ENCODE results near the gene EML6.

The EML6 gene

DNA sequence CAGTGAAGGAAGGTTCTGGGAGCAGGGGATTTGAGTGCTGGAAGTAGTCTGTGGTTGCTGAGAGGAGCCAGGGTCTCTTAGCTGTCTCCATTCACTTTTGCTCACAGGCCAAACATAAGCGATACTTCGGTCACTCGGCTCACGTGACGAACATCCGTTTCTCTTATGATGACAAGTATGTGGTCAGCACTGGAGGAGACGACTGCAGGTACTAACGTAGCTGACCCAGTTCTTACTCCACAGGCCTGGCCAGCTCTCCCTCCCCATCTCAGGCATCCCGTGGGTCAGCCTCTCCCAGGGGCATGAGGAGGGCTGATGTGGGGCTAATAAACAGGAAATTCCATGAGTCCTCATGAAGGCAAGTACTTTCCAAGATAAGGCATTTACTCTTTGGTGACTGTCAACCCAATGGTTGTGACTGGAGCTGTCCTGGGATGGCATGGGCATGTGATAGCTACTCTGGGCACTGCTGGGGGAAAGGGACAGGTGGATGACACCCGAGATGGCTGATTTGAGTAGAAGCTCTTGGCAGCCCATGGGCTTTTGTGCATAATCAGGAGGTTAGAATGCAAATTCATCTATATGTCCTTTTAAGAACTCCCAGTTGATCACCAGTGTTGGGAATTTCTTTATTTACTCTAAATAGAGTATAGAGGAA, 245.2 kb downstream of the EML6 start:
- peaks cover 54% of the 10 kb centered on the region; the same call in 1 of the 2 replicates for H3K36me3 ChIP-seq (ENCODE audit: insufficient read depth, low read length)
- TF ChIP-seq EZH2phosphoT487 (IDR thresholded peaks at IDR 0.05; ENCODE audit: borderline replicate concordance), result no peak
- TF ChIP-seq, protein P1, sequence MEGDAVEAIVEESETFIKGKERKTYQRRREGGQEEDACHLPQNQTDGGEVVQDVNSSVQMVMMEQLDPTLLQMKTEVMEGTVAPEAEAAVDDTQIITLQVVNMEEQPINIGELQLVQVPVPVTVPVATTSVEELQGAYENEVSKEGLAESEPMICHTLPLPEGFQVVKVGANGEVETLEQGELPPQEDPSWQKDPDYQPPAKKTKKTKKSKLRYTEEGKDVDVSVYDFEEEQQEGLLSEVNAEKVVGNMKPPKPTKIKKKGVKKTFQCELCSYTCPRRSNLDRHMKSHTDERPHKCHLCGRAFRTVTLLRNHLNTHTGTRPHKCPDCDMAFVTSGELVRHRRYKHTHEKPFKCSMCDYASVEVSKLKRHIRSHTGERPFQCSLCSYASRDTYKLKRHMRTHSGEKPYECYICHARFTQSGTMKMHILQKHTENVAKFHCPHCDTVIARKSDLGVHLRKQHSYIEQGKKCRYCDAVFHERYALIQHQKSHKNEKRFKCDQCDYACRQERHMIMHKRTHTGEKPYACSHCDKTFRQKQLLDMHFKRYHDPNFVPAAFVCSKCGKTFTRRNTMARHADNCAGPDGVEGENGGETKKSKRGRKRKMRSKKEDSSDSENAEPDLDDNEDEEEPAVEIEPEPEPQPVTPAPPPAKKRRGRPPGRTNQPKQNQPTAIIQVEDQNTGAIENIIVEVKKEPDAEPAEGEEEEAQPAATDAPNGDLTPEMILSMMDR (conservative IDR thresholded peaks at IDR 0.05; ENCODE audit: low read length), result no peak
- H3K79me2 ChIP-seq (ENCODE audit: insufficient read depth, low read length), result peaks cover 4% of the 10 kb centered on the region
- H3K9me3 ChIP-seq (ENCODE audit: insufficient read depth, low read depth, low read length), result no peaks in the 10 kb centered on the region
- H3K9me2 ChIP-seq (replicated peaks; ENCODE audit: low read depth, low read length), result no peaks in the 10 kb centered on the region
- no peaks in the 10 kb centered on the region for H3K4me1 ChIP-seq (ENCODE audit: insufficient read depth, low read length, poor library complexity, severe bottlenecking)
- no peaks in the 10 kb centered on the region for H3K27me3 ChIP-seq (ENCODE audit: insufficient read depth, low read length, poor library complexity, severe bottlenecking)
- H3F3A ChIP-seq (ENCODE audit: low read depth), result no peaks in the 10 kb centered on the region
- no peak overlapping the region for H3K4me2 ChIP-seq (ENCODE audit: low read depth, low read length, poor library complexity, severe bottlenecking)
- no peak overlapping the region for H3K9ac ChIP-seq (ENCODE audit: low read depth, low read length, poor library complexity, severe bottlenecking)
- H4K20me1 ChIP-seq (ENCODE audit: insufficient read depth, low read length, poor library complexity, severe bottlenecking), result peaks cover 5% of the 10 kb centered on the region
- no peak overlapping the region for H3K4me3 ChIP-seq (ENCODE audit: low read length, poor library complexity, severe bottlenecking)
- H2AFZ ChIP-seq (ENCODE audit: low read length), result no peak overlapping the region

DNA sequence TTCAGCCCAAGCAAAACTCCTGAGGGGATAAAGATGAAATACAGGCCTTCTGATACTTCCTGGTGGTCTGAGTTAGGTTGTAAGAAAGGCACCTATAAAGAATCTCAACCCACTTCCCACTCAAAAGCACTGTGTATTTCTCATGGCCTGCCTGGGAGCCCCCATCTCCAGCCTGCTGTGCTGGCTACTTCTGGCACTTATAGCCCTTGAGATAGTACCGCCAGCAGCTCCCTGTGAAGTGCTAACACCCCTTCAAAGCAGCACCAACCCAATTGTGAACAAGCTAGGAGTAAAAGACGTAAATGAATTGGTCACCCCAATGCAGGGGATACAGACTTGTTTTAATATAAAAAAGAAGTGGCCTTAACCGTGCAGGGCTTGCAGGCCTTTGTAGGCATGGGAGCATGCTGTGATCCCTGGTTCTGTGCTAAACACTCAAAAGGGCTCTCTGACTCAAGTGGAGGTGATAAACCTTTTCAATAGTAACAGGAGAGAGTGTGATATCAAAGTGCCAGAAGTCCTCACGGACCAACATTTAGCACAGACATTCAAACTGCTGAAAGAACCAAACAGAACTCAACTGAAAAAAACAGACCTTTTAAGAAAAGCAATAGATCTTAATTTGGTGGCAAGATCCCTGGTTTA, 246.0 kb downstream of the EML6 start:
- Histone ChIP-seq H3K9me3 (ENCODE audit: insufficient read depth, low read depth, low read length) (no peaks in the 10 kb centered on the region), H3K27me3 (ENCODE audit: insufficient read depth, low read length, poor library complexity, severe bottlenecking) (no peaks in the 10 kb centered on the region), H3K36me3 (ENCODE audit: insufficient read depth, low read length) (peaks cover 59% of the 10 kb centered on the region; the same call in 1 of the 2 replicates), H3K9ac (ENCODE audit: low read depth, low read length, poor library complexity, severe bottlenecking) (no peak overlapping the region), H3F3A (ENCODE audit: low read depth) (no peaks in the 10 kb centered on the region), H3K4me1 (ENCODE audit: insufficient read depth, low read length, poor library complexity, severe bottlenecking) (no peaks in the 10 kb centered on the region), H4K20me1 (ENCODE audit: insufficient read depth, low read length, poor library complexity, severe bottlenecking) (peaks cover 5% of the 10 kb centered on the region), H3K4me2 (ENCODE audit: low read depth, low read length, poor library complexity, severe bottlenecking) (no peak overlapping the region), H3K9me2 (replicated peaks; ENCODE audit: low read depth, low read length) (no peaks in the 10 kb centered on the region), H2AFZ (ENCODE audit: low read length) (no peak overlapping the region), H3K79me2 (ENCODE audit: insufficient read depth, low read length) (peaks cover 8% of the 10 kb centered on the region), H3K4me3 (ENCODE audit: low read length, poor library complexity, severe bottlenecking) (no peak overlapping the region)
- no peak for TF ChIP-seq EZH2phosphoT487 (IDR thresholded peaks at IDR 0.05; ENCODE audit: borderline replicate concordance)
- TF ChIP-seq, protein P1 (conservative IDR thresholded peaks at IDR 0.05; ENCODE audit: low read length), result no peak

DNA sequence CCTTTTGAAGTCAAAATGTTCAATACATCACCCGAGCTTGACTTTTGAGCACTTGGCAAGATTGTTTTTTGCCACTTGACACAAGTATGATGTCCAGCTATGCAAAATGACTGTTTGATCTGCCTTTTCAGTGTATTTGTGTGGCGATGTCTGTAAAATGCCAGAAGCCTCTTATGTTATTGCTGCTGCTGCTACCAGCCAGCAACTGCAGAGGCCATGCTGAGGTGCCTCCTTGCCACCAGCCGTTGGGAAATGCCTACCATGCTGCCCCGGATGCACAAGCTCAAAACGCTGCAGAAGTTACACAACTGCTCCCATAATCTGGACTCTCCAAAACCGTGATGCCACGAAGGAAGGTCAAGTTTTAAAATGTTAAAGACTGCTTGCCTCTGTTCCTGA, 246.5 kb downstream of the EML6 start:
- Histone ChIP-seq H4K20me1 (ENCODE audit: insufficient read depth, low read length, poor library complexity, severe bottlenecking) (peaks cover 5% of the 10 kb centered on the region), H3K9me2 (replicated peaks; ENCODE audit: low read depth, low read length) (no peaks in the 10 kb centered on the region), H3K27me3 (ENCODE audit: insufficient read depth, low read length, poor library complexity, severe bottlenecking) (no peaks in the 10 kb centered on the region), H3F3A (ENCODE audit: low read depth) (no peaks in the 10 kb centered on the region), H3K4me2 (ENCODE audit: low read depth, low read length, poor library complexity, severe bottlenecking) (no peak overlapping the region), H3K79me2 (ENCODE audit: insufficient read depth, low read length) (peaks cover 12% of the 10 kb centered on the region), H3K9me3 (ENCODE audit: insufficient read depth, low read depth, low read length) (no peaks in the 10 kb centered on the region), H3K36me3 (ENCODE audit: insufficient read depth, low read length) (peaks cover 59% of the 10 kb centered on the region; the same call in 1 of the 2 replicates), H3K4me3 (ENCODE audit: low read length, poor library complexity, severe bottlenecking) (no peak overlapping the region), H3K9ac (ENCODE audit: low read depth, low read length, poor library complexity, severe bottlenecking) (no peak overlapping the region), H2AFZ (ENCODE audit: low read length) (no peak overlapping the region), H3K4me1 (ENCODE audit: insufficient read depth, low read length, poor library complexity, severe bottlenecking) (no peaks in the 10 kb centered on the region)
- TF ChIP-seq EZH2phosphoT487 (IDR thresholded peaks at IDR 0.05; ENCODE audit: borderline replicate concordance), result no peak
- TF ChIP-seq, protein P1 (conservative IDR thresholded peaks at IDR 0.05; ENCODE audit: low read length), result no peak
